ENCODE measurements around the gene ZNF8.

ZNF8 gene

DNA sequence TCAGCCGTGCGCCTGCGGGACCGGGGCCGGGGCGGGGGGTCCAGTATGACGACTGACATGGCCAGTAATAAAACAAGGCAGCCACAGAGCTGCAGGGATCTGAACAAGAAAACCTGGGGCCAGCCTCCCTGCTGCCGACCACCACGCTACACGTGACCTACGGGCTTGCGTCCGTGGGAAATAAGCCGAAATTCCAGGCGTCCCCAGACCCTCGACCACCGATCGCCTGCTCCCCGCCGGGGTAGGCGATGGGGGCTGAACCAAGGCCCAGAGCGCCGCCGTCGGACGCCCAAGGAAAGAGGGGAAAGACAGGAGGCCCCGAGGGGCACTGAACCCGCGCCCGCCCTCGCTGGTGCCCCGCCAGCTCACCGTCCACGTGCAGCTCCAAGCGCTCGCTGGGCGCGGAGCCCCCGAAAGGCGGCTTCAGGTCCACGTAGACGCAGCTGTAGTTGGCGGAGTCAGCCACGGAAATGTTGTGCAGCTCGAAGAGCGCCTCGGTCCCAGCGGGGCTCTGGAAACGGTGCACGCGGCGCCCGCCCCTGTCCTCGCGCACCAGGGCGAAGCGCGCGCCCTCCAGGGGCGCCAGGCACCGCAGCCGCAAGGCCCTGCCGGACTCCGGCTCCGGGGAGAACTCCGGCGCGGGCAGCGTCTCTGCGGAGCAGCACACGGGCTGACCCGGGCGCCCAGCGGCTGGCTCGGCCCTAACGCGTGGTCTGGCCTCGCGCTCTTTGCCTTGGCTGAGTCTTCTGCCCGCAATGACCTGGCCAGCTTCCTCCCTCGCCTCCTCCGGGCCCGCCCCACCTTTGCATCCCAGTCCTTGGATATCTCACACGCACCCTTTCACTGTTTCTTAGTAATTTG lies 71.5 kb downstream of the ZNF8 start:
- TF ChIP-seq, protein P1, sequence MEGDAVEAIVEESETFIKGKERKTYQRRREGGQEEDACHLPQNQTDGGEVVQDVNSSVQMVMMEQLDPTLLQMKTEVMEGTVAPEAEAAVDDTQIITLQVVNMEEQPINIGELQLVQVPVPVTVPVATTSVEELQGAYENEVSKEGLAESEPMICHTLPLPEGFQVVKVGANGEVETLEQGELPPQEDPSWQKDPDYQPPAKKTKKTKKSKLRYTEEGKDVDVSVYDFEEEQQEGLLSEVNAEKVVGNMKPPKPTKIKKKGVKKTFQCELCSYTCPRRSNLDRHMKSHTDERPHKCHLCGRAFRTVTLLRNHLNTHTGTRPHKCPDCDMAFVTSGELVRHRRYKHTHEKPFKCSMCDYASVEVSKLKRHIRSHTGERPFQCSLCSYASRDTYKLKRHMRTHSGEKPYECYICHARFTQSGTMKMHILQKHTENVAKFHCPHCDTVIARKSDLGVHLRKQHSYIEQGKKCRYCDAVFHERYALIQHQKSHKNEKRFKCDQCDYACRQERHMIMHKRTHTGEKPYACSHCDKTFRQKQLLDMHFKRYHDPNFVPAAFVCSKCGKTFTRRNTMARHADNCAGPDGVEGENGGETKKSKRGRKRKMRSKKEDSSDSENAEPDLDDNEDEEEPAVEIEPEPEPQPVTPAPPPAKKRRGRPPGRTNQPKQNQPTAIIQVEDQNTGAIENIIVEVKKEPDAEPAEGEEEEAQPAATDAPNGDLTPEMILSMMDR (conservative IDR thresholded peaks at IDR 0.05): no peak
- no peak for TF ChIP-seq ZFX (IDR thresholded peaks at IDR 0.05)
- no peak overlapping the region for H3K27ac ChIP-seq

DNA sequence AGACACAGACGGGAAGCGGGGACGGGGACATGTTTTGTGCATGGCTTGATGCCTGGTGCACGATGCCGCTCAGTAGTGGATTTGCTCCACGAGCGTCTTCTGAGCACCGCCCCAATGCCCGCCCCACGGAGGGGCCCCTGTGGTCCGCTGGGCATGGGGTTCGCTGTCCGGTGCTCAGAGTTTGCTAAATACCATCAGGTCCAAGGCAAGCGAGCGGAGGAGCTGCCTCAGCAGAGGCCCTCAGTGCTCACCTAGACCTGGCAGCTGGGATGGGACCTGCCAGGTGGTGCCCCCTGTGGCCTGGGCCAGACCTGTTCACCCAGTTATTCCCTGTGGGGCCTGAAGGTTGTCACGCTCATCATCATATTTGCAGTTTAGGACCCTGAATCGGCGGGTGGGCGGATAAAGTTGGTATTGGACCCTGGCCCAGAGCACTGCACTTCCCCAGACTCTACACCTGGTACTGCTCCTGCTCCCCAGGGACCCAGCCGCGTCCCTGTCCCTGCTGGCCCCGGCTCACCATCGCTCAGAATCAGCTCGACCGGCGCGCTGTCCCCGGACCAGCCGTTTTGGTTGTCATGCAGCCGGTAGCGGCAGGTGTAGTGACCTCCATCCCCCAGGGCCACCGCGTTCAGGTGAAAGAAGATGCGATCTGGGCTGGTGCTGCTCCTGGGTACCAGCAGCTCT lies 72.3 kb downstream of the ZNF8 start:
- no peak for TF ChIP-seq ZFX (IDR thresholded peaks at IDR 0.05)
- TF ChIP-seq, protein P1 (conservative IDR thresholded peaks at IDR 0.05): no peak
- no peak overlapping the region for H3K27ac ChIP-seq

DNA sequence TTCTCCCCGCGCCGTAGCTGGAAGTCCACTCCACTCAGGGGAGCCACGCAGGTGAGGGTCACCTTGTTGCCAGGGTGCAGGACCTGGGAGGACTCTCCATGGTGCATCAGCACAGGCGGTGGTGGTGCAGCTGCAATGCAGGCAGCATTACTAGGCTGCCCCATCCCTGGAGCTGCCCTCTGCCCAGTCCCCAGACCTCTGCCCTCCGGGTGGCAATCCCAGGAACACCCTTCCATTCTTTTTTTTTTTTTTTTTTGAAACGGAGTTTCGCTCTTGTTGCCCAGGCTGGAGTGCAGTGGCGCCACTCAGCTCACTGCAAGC lies 72.8 kb downstream of the ZNF8 start:
- no peak for TF ChIP-seq ZFX (IDR thresholded peaks at IDR 0.05)
- TF ChIP-seq, protein P1 (conservative IDR thresholded peaks at IDR 0.05): no peak
- no peak overlapping the region for H3K27ac ChIP-seq

DNA sequence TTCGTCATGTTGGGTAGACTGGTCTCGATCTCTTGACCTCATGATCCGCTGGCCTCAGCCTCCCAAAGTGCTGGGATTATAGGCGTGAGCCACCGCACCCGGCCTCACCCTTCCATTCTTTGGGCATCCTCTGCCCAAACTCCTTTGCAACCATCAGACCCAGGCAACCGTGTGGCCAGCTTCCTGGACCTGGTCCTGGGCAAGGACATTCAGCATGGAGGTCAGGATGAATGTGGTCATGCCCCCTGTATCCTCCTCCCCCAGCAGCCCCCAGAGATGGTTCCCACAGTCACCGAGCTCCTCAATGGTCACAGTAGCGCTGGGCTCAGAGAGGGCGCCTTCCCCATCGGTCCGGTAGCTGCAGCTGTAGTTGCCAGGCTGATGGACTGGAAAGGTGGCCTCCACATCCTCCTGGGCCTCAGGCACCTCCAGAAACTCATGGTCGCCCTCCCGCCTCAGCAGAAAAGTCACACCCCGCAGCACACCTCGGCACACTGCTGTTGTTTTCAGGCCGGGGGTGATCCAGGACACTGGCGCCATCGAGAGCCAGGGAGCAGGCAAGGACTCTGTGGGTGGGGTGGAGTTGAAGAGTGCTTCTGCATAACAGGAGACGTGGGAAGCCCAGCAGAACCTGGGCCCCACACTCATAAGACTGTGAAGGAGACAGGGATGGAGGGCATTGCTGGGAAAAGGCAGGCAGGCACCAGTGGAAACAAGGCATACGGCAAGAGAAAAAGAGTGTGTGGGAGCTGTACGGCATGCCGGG lies 73.4 kb downstream of the ZNF8 start:
- TF ChIP-seq ZFX (IDR thresholded peaks at IDR 0.05): no peak
- TF ChIP-seq, protein P1 (conservative IDR thresholded peaks at IDR 0.05): no peak
- no peak overlapping the region for H3K27ac ChIP-seq

Data from C4-2B (cell line).